GM12892 (cell line): Measurements from ENCODE around the gene SPTB.

Experiments used
- POLR2A ChIP-seq: IDR thresholded peaks from 2 replicates; pipeline ENCODE4 v1.6.1; 2011; ENCODE audit warnings: low read depth, low read length, control low read depth
- TAF1 ChIP-seq: IDR thresholded peaks from 2 replicates; pipeline ENCODE4 v1.6.1; 2011; ENCODE audit warnings: low read depth, mild to moderate bottlenecking, control low read depth, low read length, borderline replicate concordance

GRCh38 chr14:64811676-64812075, 68.0 kb downstream of the SPTB start:
- TF ChIP-seq POLR2A (no peak), TAF1 (no peak)
